Measurements from ENCODE around the gene VGF. TPM values are rescaled to one million over a fixed set of nuclear protein-coding genes. Genes with fewer than 3 reads are reported as not detected.

Gene VGF
- polyA plus RNA-seq, 4 donors = 0.32 to 0.49 TPM; not detected in 2

GRCh38 chr7:101129603-101130117 lies 35.7 kb downstream of the VGF start:
- DNase-seq = no peak
- H3K9me3 ChIP-seq (ENCODE audit: control insufficient read depth in 2 of 2, insufficient read depth in 1 of 2, low read depth in 1 of 2, low read length in 1 of 2) = no peaks in the 10 kb centered on the region
- peaks cover 0 to 20% (median 0%) of the 10 kb centered on the region in 3 donors for H3K4me1 ChIP-seq (ENCODE audit: control insufficient read depth in 3 of 3, insufficient read depth in 2 of 3, low read depth in 1 of 3, low read length in 2 of 3)
- no peak overlapping the region for H3K27ac ChIP-seq (ENCODE audit: low read depth in 1 of 3, low read length in 2 of 3)
- H3K36me3 ChIP-seq (ENCODE audit: control insufficient read depth in 3 of 3, insufficient read depth in 2 of 3, low read depth in 1 of 3, low read length in 3 of 3) = no peaks in the 10 kb centered on the region
- H3K27me3 ChIP-seq (ENCODE audit: control insufficient read depth in 3 of 3, insufficient read depth in 3 of 3, low read length in 3 of 3) = peaks cover 0 to 34% (median 0%) of the 10 kb centered on the region in 3 donors
- H3K4me3 ChIP-seq (ENCODE audit: low read depth in 1 of 3, low read length in 3 of 3) = no peak overlapping the region
- 84 to 93% (median 93%) methylated on average over 3 of the region's 3 CpGs for whole genome bisulfite sequencing, 3 donors
- no peak for FAIRE-seq

- 45 to 69% (median 51%) methylated on average over 14 of the region's 14 CpGs for WGBS, 3 donors
- Histone ChIP-seq H3K36me3 (ENCODE audit: control insufficient read depth in 3 of 3, insufficient read depth in 2 of 3, low read depth in 1 of 3, low read length in 3 of 3) (no peaks in the 10 kb centered on the region), H3K4me1 (ENCODE audit: control insufficient read depth in 3 of 3, insufficient read depth in 2 of 3, low read depth in 1 of 3, low read length in 2 of 3) (peaks cover 0 to 27% (median 0%) of the 10 kb centered on the region in 3 donors), H3K27ac (ENCODE audit: low read depth in 1 of 3, low read length in 2 of 3) (no peak overlapping the region), H3K27me3 (ENCODE audit: control insufficient read depth in 3 of 3, insufficient read depth in 3 of 3, low read length in 3 of 3) (peaks cover 0 to 33% (median 0%) of the 10 kb centered on the region in 3 donors), H3K9me3 (ENCODE audit: control insufficient read depth in 2 of 2, insufficient read depth in 1 of 2, low read depth in 1 of 2, low read length in 1 of 2) (no peaks in the 10 kb centered on the region), H3K4me3 (ENCODE audit: low read depth in 1 of 3, low read length in 3 of 3) (no peak overlapping the region)
- no peak for FAIRE-seq
- DNase-seq = peak in 1 of 2 donors; percentile 37
Observed at GRCh38 chr7:101128040-101128834, 37.1 kb downstream of the VGF start.

- H3K27ac ChIP-seq (ENCODE audit: low read depth in 1 of 3, low read length in 2 of 3) = peak overlapping the region in 1 of 3 donors; percentile 27
Observed at GRCh38 chr7:101127460-101128039, 37.8 kb downstream of the VGF start.

GRCh38 chr7:101126651-101127459 lies 38.5 kb downstream of the VGF start, which contains the start of gene SERPINE1:
TSS of gene SERPINE1 (plus strand) at chr7:101127104. CDS start at chr7:101128394, 1,290 bp downstream.
- H3K9me3 ChIP-seq (ENCODE audit: control insufficient read depth in 2 of 2, insufficient read depth in 1 of 2, low read depth in 1 of 2, low read length in 1 of 2) = no peaks in the 10 kb centered on the region
- peak within 1 kb of the TSS in 2 of 3 donors; percentile 44 to 67 for H3K27ac ChIP-seq (ENCODE audit: low read depth in 1 of 3, low read length in 2 of 3)
- DNase-seq = peak; percentile 51 to 78
- no peaks in the 10 kb centered on the region for H3K36me3 ChIP-seq (ENCODE audit: control insufficient read depth in 3 of 3, insufficient read depth in 2 of 3, low read depth in 1 of 3, low read length in 3 of 3)
- H3K27me3 ChIP-seq (ENCODE audit: control insufficient read depth in 3 of 3, insufficient read depth in 3 of 3, low read length in 3 of 3) = peaks cover 0 to 33% (median 0%) of the 10 kb centered on the region in 3 donors
- H3K4me1 ChIP-seq (ENCODE audit: control insufficient read depth in 3 of 3, insufficient read depth in 2 of 3, low read depth in 1 of 3, low read length in 2 of 3) = peaks cover 0 to 39% (median 0%) of the 10 kb centered on the region in 3 donors
- peak within 1 kb of the TSS in 1 of 3 donors; percentile 21 for H3K4me3 ChIP-seq (ENCODE audit: low read depth in 1 of 3, low read length in 3 of 3)
- 6 to 8% (median 7%) methylated on average over 22 of the region's 22 CpGs for WGBS, 3 donors
- FAIRE-seq = no peak

More at GRCh38 chr7:101127460-101128039, 37.8 kb downstream of the VGF start:
- DNase-seq = no peak
- no peak for FAIRE-seq
- H3K27me3 ChIP-seq (ENCODE audit: control insufficient read depth in 3 of 3, insufficient read depth in 3 of 3, low read length in 3 of 3) = peaks cover 0 to 33% (median 0%) of the 10 kb centered on the region in 3 donors
- WGBS, 3 donors = 75 to 78% (median 76%) methylated on average over 3 of the region's 3 CpGs
- H3K4me1 ChIP-seq (ENCODE audit: control insufficient read depth in 3 of 3, insufficient read depth in 2 of 3, low read depth in 1 of 3, low read length in 2 of 3) = peaks cover 0 to 33% (median 0%) of the 10 kb centered on the region in 3 donors
- peak overlapping the region in 1 of 3 donors; percentile 21 for H3K4me3 ChIP-seq (ENCODE audit: low read depth in 1 of 3, low read length in 3 of 3)
- no peaks in the 10 kb centered on the region for H3K9me3 ChIP-seq (ENCODE audit: control insufficient read depth in 2 of 2, insufficient read depth in 1 of 2, low read depth in 1 of 2, low read length in 1 of 2)
- no peaks in the 10 kb centered on the region for H3K36me3 ChIP-seq (ENCODE audit: control insufficient read depth in 3 of 3, insufficient read depth in 2 of 3, low read depth in 1 of 3, low read length in 3 of 3)

GRCh38 chr7:101125989-101126650 lies 39.2 kb downstream of the VGF start:
- H3K4me3 ChIP-seq (ENCODE audit: low read depth in 1 of 3, low read length in 3 of 3) = no peak overlapping the region
- WGBS, 3 donors = 26 to 35% (median 32%) methylated on average over 15 of the region's 15 CpGs
- peaks cover 0 to 41% (median 0%) of the 10 kb centered on the region in 3 donors for H3K4me1 ChIP-seq (ENCODE audit: control insufficient read depth in 3 of 3, insufficient read depth in 2 of 3, low read depth in 1 of 3, low read length in 2 of 3)
- no peaks in the 10 kb centered on the region for H3K36me3 ChIP-seq (ENCODE audit: control insufficient read depth in 3 of 3, insufficient read depth in 2 of 3, low read depth in 1 of 3, low read length in 3 of 3)
- peaks cover 0 to 33% (median 0%) of the 10 kb centered on the region in 3 donors for H3K27me3 ChIP-seq (ENCODE audit: control insufficient read depth in 3 of 3, insufficient read depth in 3 of 3, low read length in 3 of 3)
- DNase-seq = peak in 1 of 2 donors; percentile 65
- FAIRE-seq = no peak
- H3K9me3 ChIP-seq (ENCODE audit: control insufficient read depth in 2 of 2, insufficient read depth in 1 of 2, low read depth in 1 of 2, low read length in 1 of 2) = no peaks in the 10 kb centered on the region
- H3K27ac ChIP-seq (ENCODE audit: low read depth in 1 of 3, low read length in 2 of 3) = peak overlapping the region in 2 of 3 donors; percentile 44 to 67

- Histone ChIP-seq H3K4me1 (ENCODE audit: control insufficient read depth in 3 of 3, insufficient read depth in 2 of 3, low read depth in 1 of 3, low read length in 2 of 3) (peaks cover 0 to 41% (median 0%) of the 10 kb centered on the region in 3 donors), H3K27ac (ENCODE audit: low read depth in 1 of 3, low read length in 2 of 3) (peak overlapping the region in 2 of 3 donors; percentile 18 to 73), H3K4me3 (ENCODE audit: low read depth in 1 of 3, low read length in 3 of 3) (no peak overlapping the region), H3K9me3 (ENCODE audit: control insufficient read depth in 2 of 2, insufficient read depth in 1 of 2, low read depth in 1 of 2, low read length in 1 of 2) (no peaks in the 10 kb centered on the region), H3K27me3 (ENCODE audit: control insufficient read depth in 3 of 3, insufficient read depth in 3 of 3, low read length in 3 of 3) (peaks cover 0 to 33% (median 0%) of the 10 kb centered on the region in 3 donors), H3K36me3 (ENCODE audit: control insufficient read depth in 3 of 3, insufficient read depth in 2 of 3, low read depth in 1 of 3, low read length in 3 of 3) (no peaks in the 10 kb centered on the region)
- no peak for FAIRE-seq
- DNase-seq = peak in 1 of 2 donors; percentile 32
- 35 to 71% (median 50%) methylated on average over 7 of the region's 7 CpGs for WGBS, 3 donors
Observed at GRCh38 chr7:101124376-101125056, 40.9 kb downstream of the VGF start.

GRCh38 chr7:101123703-101124068 lies 41.7 kb downstream of the VGF start:
- WGBS, 3 donors = 83 to 95% (median 85%) methylated on average over 3 of the region's 3 CpGs
- DNase-seq = no peak
- peaks cover 0 to 41% (median 0%) of the 10 kb centered on the region in 3 donors for H3K4me1 ChIP-seq (ENCODE audit: control insufficient read depth in 3 of 3, insufficient read depth in 2 of 3, low read depth in 1 of 3, low read length in 2 of 3)
- H3K9me3 ChIP-seq (ENCODE audit: control insufficient read depth in 2 of 2, insufficient read depth in 1 of 2, low read depth in 1 of 2, low read length in 1 of 2) = no peaks in the 10 kb centered on the region
- peaks cover 0 to 33% (median 0%) of the 10 kb centered on the region in 3 donors for H3K27me3 ChIP-seq (ENCODE audit: control insufficient read depth in 3 of 3, insufficient read depth in 3 of 3, low read length in 3 of 3)
- H3K4me3 ChIP-seq (ENCODE audit: low read depth in 1 of 3, low read length in 3 of 3) = no peak overlapping the region
- H3K27ac ChIP-seq (ENCODE audit: low read depth in 1 of 3, low read length in 2 of 3) = no peak overlapping the region
- no peak for FAIRE-seq
- no peaks in the 10 kb centered on the region for H3K36me3 ChIP-seq (ENCODE audit: control insufficient read depth in 3 of 3, insufficient read depth in 2 of 3, low read depth in 1 of 3, low read length in 3 of 3)
